ENCODE measurements around the gene SLC47A2.
"Not testable (repeated sequence)": the region's sequence is repeated elsewhere in the genome, so short reads cannot be mapped to it uniquely, and the experiment has no call there.

SLC47A2 gene

GRCh38 chr17:19683117-19683516, 33.3 kb downstream of the SLC47A2 start:
- no peak overlapping the region for H3K4me3 ChIP-seq (ENCODE audit: low read length)
- TF ChIP-seq ZNF274 (IDR thresholded peaks at IDR 0.05; ENCODE audit: low read depth, low read length), result no peak

- no peak overlapping the region for H3K4me3 ChIP-seq (ENCODE audit: low read length)
Measured at GRCh38 chr17:19678581-19679453, 37.6 kb downstream of the SLC47A2 start.

GRCh38 chr17:19677736-19678379, 38.5 kb downstream of the SLC47A2 start:
- no peak for TF ChIP-seq ZNF274 (IDR thresholded peaks at IDR 0.05; ENCODE audit: low read depth, low read length)
- H3K4me3 ChIP-seq (ENCODE audit: low read length), result no peak overlapping the region

More at GRCh38 chr17:19678581-19679453, 37.6 kb downstream of the SLC47A2 start:
- no peak for TF ChIP-seq ZNF274 (IDR thresholded peaks at IDR 0.05; ENCODE audit: low read depth, low read length)

- H3K4me3 ChIP-seq (ENCODE audit: low read length), result no peak overlapping the region
- no peak for TF ChIP-seq ZNF274 (IDR thresholded peaks at IDR 0.05; ENCODE audit: low read depth, low read length)
Measured at GRCh38 chr17:19676896-19677295, 39.5 kb downstream of the SLC47A2 start.

GRCh38 chr17:19673623-19674022, 42.8 kb downstream of the SLC47A2 start:
- no peak overlapping the region for H3K4me3 ChIP-seq (ENCODE audit: low read length)
- TF ChIP-seq ZNF274 (IDR thresholded peaks at IDR 0.05; ENCODE audit: low read depth, low read length), result no peak

DNA sequence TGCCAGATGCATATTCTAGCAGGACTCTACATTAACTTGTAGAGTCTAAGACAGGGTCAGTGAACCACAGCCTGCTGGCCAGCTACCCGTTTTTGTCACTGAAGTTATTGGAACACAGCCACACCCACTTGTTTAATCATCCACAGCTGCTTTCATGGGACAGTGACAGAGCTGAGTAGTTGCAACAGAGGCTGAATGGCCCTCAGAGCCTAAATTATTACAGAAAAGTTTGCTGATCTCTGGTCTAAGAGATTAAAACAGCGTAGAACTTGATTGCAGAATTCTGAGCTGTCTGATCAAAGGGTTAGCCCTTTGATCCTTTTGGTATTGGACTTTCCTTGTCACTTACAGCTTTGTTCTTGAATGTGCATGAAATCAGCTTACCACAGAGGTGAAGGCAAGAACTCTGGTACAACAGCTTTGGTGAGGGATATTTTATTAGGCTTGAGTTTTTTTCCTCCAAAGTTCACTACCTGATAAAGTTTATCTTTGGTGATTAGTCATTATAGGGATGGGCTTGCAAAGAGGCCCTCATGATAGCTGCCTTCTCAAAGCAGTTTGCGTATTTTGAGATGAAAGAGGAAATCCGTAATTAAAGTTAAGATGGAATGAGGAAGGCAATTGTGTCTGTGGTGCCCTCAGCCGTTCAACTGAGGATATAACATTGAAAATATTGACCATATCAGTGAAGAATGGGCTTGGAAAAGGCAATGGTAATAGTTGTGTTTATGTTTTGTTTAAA, 44.2 kb downstream of the SLC47A2 start:
- H3K4me3 ChIP-seq (ENCODE audit: low read length), result no peak overlapping the region
- no peak for TF ChIP-seq ZNF274 (IDR thresholded peaks at IDR 0.05; ENCODE audit: low read depth, low read length)

DNA sequence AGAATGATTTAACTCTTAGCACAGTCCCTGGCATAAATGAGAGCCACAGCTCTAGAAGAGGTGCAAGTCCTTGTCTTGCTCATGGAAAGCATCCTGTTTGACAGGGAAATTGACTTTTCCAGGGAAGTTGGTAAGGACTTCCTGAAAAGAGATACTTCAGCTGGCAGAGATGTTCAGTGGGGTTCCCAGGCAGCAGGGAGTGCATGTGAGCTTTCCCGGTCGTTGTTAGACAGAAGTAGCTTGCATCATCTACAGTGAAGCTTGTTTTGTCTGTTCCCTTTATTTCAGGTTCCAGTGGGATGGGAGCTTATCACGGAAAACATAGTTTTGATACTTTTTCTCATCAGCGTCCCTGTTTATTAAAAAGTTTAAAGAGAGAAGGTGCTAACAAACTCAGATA, 45.0 kb downstream of the SLC47A2 start:
- H3K4me3 ChIP-seq (ENCODE audit: low read length), result no peak overlapping the region
- TF ChIP-seq ZNF274 (IDR thresholded peaks at IDR 0.05; ENCODE audit: low read depth, low read length), result no peak

- TF ChIP-seq ZNF274 (IDR thresholded peaks at IDR 0.05; ENCODE audit: low read depth, low read length), result no peak
- no peak overlapping the region for H3K4me3 ChIP-seq (ENCODE audit: low read length)
Measured at GRCh38 chr17:19670908-19671307, 45.5 kb downstream of the SLC47A2 start.

GRCh38 chr17:19669680-19670079, 46.7 kb downstream of the SLC47A2 start:
- H3K4me3 ChIP-seq (ENCODE audit: low read length), result not testable (repeated sequence)

DNA sequence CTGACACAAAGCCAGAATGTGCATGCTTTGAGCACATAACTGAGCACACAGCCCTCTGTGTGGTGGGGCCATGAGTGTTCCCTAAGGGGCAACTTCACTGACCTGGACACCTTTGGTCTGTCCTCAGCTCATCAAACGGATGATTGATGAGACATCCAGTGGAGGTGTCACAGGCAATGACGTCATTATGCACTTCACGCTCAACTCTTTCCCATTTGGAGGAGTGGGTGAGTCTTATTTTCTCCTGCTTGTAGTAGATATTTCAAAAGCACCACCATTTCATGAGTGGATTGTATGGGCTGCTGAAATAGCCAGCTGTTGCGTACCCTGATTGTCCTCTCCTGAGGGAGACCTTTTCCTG, 51.6 kb downstream of the SLC47A2 start:
- no peak for TF ChIP-seq ZNF274 (IDR thresholded peaks at IDR 0.05; ENCODE audit: low read depth, low read length)
- H3K4me3 ChIP-seq (ENCODE audit: low read length), result no peak overlapping the region

GRCh38 chr17:19664136-19664820, 52.1 kb downstream of the SLC47A2 start:
- TF ChIP-seq ZNF274 (IDR thresholded peaks at IDR 0.05; ENCODE audit: low read depth, low read length), result no peak
- no peak overlapping the region for H3K4me3 ChIP-seq (ENCODE audit: low read length)

- no peak overlapping the region for H3K4me3 ChIP-seq (ENCODE audit: low read length)
- TF ChIP-seq ZNF274 (IDR thresholded peaks at IDR 0.05; ENCODE audit: low read depth, low read length), result no peak
Measured at GRCh38 chr17:19663097-19663496, 53.3 kb downstream of the SLC47A2 start.

- TF ChIP-seq ZNF274 (IDR thresholded peaks at IDR 0.05; ENCODE audit: low read depth, low read length), result no peak
- H3K4me3 ChIP-seq (ENCODE audit: low read length), result no peak overlapping the region
Measured at GRCh38 chr17:19661121-19661520, 55.3 kb downstream of the SLC47A2 start.

- TF ChIP-seq ZNF274 (IDR thresholded peaks at IDR 0.05; ENCODE audit: low read depth, low read length), result no peak
- H3K4me3 ChIP-seq (ENCODE audit: low read length), result no peak overlapping the region
Measured at GRCh38 chr17:19660219-19660870, 56.0 kb downstream of the SLC47A2 start.
